ENCODE measurements around the gene GNB1L.

GNB1L gene

GRCh38 chr22:19774628-19775027 is 80.0 kb downstream of the GNB1L start:
- H3K4me3 ChIP-seq (ENCODE audit: low read depth in 1 of 2, low read length in 2 of 2) = no peak overlapping the region
- no peak overlapping the region for H3K27ac ChIP-seq (ENCODE audit: low read depth, low read length)
- no peak overlapping the region for H3K9ac ChIP-seq (ENCODE audit: low read depth in 1 of 2, low read length in 2 of 2)
- no peaks in the 10 kb centered on the region for H3K9me3 ChIP-seq (ENCODE audit: control insufficient read depth in 1 of 2, low read length in 2 of 2)
- no peaks in the 10 kb centered on the region for H3K36me3 ChIP-seq (ENCODE audit: control insufficient read depth in 1 of 2, insufficient read depth in 2 of 2, low read length in 2 of 2)
- peaks cover 39 to 40% of the 10 kb centered on the region in 2 donors for H3K27me3 ChIP-seq (ENCODE audit: control insufficient read depth in 1 of 2, insufficient read depth in 2 of 2, low read length in 2 of 2)
- H3K4me1 ChIP-seq (ENCODE audit: control insufficient read depth in 1 of 2, insufficient read depth in 2 of 2, low read length in 2 of 2) = peaks cover 0 to 3% of the 10 kb centered on the region in 2 donors

GRCh38 chr22:19773470-19774040 is 81.1 kb downstream of the GNB1L start:
- Histone ChIP-seq H3K9me3 (ENCODE audit: control insufficient read depth in 1 of 2, low read length in 2 of 2) (no peaks in the 10 kb centered on the region), H3K36me3 (ENCODE audit: control insufficient read depth in 1 of 2, insufficient read depth in 2 of 2, low read length in 2 of 2) (no peaks in the 10 kb centered on the region), H3K4me3 (ENCODE audit: low read depth in 1 of 2, low read length in 2 of 2) (no peak overlapping the region), H3K4me1 (ENCODE audit: control insufficient read depth in 1 of 2, insufficient read depth in 2 of 2, low read length in 2 of 2) (peaks cover 0 to 4% of the 10 kb centered on the region in 2 donors), H3K9ac (ENCODE audit: low read depth in 1 of 2, low read length in 2 of 2) (no peak overlapping the region), H3K27ac (ENCODE audit: low read depth, low read length) (no peak overlapping the region), H3K27me3 (ENCODE audit: control insufficient read depth in 1 of 2, insufficient read depth in 2 of 2, low read length in 2 of 2) (peaks cover 49 to 50% of the 10 kb centered on the region in 2 donors)

- Histone ChIP-seq H3K9me3 (ENCODE audit: control insufficient read depth in 1 of 2, low read length in 2 of 2) (no peaks in the 10 kb centered on the region), H3K27me3 (ENCODE audit: control insufficient read depth in 1 of 2, insufficient read depth in 2 of 2, low read length in 2 of 2) (peaks cover 55 to 57% of the 10 kb centered on the region in 2 donors), H3K4me1 (ENCODE audit: control insufficient read depth in 1 of 2, insufficient read depth in 2 of 2, low read length in 2 of 2) (peaks cover 5 to 6% of the 10 kb centered on the region in 2 donors), H3K36me3 (ENCODE audit: control insufficient read depth in 1 of 2, insufficient read depth in 2 of 2, low read length in 2 of 2) (no peaks in the 10 kb centered on the region), H3K27ac (ENCODE audit: low read depth, low read length) (no peak overlapping the region), H3K4me3 (ENCODE audit: low read depth in 1 of 2, low read length in 2 of 2) (no peak overlapping the region), H3K9ac (ENCODE audit: low read depth in 1 of 2, low read length in 2 of 2) (no peak overlapping the region)
These were observed 81.8 kb downstream of the GNB1L start for GRCh38 chr22:19772673-19773469.

GRCh38 chr22:19772422-19772672 is 82.3 kb downstream of the GNB1L start:
- Histone ChIP-seq H3K9ac (ENCODE audit: low read depth in 1 of 2, low read length in 2 of 2) (no peak overlapping the region), H3K4me1 (ENCODE audit: control insufficient read depth in 1 of 2, insufficient read depth in 2 of 2, low read length in 2 of 2) (peaks cover 10% of the 10 kb centered on the region in 2 donors), H3K27ac (ENCODE audit: low read depth, low read length) (no peak overlapping the region), H3K36me3 (ENCODE audit: control insufficient read depth in 1 of 2, insufficient read depth in 2 of 2, low read length in 2 of 2) (no peaks in the 10 kb centered on the region), H3K27me3 (ENCODE audit: control insufficient read depth in 1 of 2, insufficient read depth in 2 of 2, low read length in 2 of 2) (peaks cover 61 to 62% of the 10 kb centered on the region in 2 donors), H3K9me3 (ENCODE audit: control insufficient read depth in 1 of 2, low read length in 2 of 2) (no peaks in the 10 kb centered on the region), H3K4me3 (ENCODE audit: low read depth in 1 of 2, low read length in 2 of 2) (no peak overlapping the region)

DNA sequence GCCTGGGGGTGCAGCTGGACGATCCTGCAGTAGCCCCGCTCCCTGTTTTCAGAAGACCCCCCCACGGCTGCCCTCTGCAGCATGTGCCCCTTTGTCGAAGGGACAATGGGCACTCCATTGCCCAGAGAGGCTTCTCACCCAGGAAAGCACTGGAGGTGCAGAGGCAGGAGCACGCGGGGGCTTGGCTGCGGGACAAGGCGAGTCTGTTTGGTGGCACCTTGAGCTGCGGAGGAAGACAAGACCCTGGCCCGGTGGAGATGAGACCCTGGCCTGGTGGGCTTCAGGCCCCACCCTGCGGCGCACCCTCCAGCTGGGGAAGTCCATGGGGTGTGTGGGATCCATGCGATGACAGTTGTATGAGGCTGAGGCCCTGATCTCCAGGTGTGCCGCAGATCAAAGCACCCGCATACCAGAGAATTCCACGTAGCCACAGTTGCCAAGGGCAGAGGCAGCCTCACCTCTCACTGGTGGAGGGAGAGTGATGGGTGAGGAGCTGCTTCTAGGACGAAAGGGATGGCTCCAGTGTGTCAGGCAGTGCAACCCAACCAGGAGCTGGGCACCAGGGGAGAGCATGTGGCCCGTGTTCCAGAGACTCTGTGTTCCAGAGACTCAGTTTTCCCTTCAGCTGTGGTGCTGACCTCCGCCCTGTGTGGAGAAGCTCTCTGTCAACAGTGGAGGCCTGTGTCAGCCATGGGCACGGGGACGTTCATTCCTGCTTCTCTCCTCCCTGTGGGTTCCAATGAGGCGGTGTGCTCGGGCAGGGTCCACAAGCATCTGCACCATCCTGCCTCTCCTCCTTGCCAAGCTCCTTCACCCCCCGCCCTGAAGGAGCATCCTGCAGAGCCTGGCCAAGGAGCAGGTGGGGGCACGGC is 84.1 kb downstream of the GNB1L start:
- peaks cover 68 to 75% of the 10 kb centered on the region in 2 donors for H3K27me3 ChIP-seq (ENCODE audit: control insufficient read depth in 1 of 2, insufficient read depth in 2 of 2, low read length in 2 of 2)
- H3K4me3 ChIP-seq (ENCODE audit: low read depth in 1 of 2, low read length in 2 of 2) = no peak overlapping the region
- peaks cover 10% of the 10 kb centered on the region in 2 donors for H3K4me1 ChIP-seq (ENCODE audit: control insufficient read depth in 1 of 2, insufficient read depth in 2 of 2, low read length in 2 of 2)
- H3K36me3 ChIP-seq (ENCODE audit: control insufficient read depth in 1 of 2, insufficient read depth in 2 of 2, low read length in 2 of 2) = no peaks in the 10 kb centered on the region
- H3K9ac ChIP-seq (ENCODE audit: low read depth in 1 of 2, low read length in 2 of 2) = no peak overlapping the region
- H3K27ac ChIP-seq (ENCODE audit: low read depth, low read length) = no peak overlapping the region
- no peaks in the 10 kb centered on the region for H3K9me3 ChIP-seq (ENCODE audit: control insufficient read depth in 1 of 2, low read length in 2 of 2)

- H3K27me3 ChIP-seq (ENCODE audit: control insufficient read depth in 1 of 2, insufficient read depth in 2 of 2, low read length in 2 of 2) = peaks cover 80 to 87% of the 10 kb centered on the region in 2 donors
- H3K4me1 ChIP-seq (ENCODE audit: control insufficient read depth in 1 of 2, insufficient read depth in 2 of 2, low read length in 2 of 2) = peaks cover 10% of the 10 kb centered on the region in 2 donors
- H3K4me3 ChIP-seq (ENCODE audit: low read depth in 1 of 2, low read length in 2 of 2) = no peak overlapping the region
- no peak overlapping the region for H3K27ac ChIP-seq (ENCODE audit: low read depth, low read length)
- H3K9ac ChIP-seq (ENCODE audit: low read depth in 1 of 2, low read length in 2 of 2) = no peak overlapping the region
- H3K36me3 ChIP-seq (ENCODE audit: control insufficient read depth in 1 of 2, insufficient read depth in 2 of 2, low read length in 2 of 2) = no peaks in the 10 kb centered on the region
- no peaks in the 10 kb centered on the region for H3K9me3 ChIP-seq (ENCODE audit: control insufficient read depth in 1 of 2, low read length in 2 of 2)
These were observed 85.3 kb downstream of the GNB1L start for GRCh38 chr22:19769393-19769715.

- Histone ChIP-seq H3K4me1 (ENCODE audit: control insufficient read depth in 1 of 2, insufficient read depth in 2 of 2, low read length in 2 of 2) (peaks cover 7 to 10% of the 10 kb centered on the region in 2 donors), H3K27me3 (ENCODE audit: control insufficient read depth in 1 of 2, insufficient read depth in 2 of 2, low read length in 2 of 2) (peaks cover 81 to 90% of the 10 kb centered on the region in 2 donors), H3K36me3 (ENCODE audit: control insufficient read depth in 1 of 2, insufficient read depth in 2 of 2, low read length in 2 of 2) (no peaks in the 10 kb centered on the region), H3K4me3 (ENCODE audit: low read depth in 1 of 2, low read length in 2 of 2) (no peak overlapping the region), H3K9ac (ENCODE audit: low read depth in 1 of 2, low read length in 2 of 2) (no peak overlapping the region), H3K27ac (ENCODE audit: low read depth, low read length) (no peak overlapping the region), H3K9me3 (ENCODE audit: control insufficient read depth in 1 of 2, low read length in 2 of 2) (no peaks in the 10 kb centered on the region)
These were observed 87.0 kb downstream of the GNB1L start for GRCh38 chr22:19767427-19768341.

DNA sequence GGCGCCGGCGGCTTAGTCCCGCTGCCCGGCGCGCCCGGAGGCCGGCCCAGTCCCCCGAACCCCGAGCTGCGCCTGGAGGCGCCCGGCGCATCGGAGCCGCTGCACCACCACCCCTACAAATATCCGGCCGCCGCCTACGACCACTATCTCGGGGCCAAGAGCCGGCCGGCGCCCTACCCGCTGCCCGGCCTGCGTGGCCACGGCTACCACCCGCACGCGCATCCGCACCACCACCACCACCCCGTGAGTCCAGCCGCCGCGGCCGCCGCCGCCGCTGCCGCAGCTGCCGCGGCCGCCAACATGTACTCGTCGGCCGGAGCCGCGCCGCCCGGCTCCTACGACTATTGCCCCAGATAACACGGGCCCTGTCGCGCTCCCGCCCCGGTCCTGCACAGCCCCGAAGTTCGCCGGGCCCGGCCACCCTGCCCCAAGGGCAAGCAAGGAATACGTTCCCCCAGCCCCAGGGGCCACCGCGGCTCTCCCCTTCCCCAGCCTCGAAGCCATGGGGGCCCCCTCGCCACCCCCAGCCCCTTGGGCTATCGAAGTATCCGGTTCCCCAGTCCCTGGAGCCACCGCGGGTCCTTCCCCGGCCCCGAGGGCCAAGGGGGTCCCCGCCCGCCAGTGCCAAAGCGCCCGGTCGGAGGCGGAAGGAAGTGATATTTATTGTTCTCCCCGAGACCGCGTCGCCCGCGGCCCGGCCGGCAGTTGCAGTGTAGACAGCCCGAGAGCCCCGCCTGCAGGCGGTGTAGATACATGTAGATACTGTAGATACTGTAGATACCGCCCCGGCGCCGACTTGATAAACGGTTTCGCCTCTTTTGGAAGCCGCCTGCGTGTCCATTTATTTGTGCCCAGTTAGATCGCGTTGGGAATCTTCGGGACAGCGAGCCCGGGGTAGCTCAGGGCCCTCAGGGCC is 87.9 kb downstream of the GNB1L start:
- peaks cover 86 to 94% of the 10 kb centered on the region in 2 donors for H3K27me3 ChIP-seq (ENCODE audit: control insufficient read depth in 1 of 2, insufficient read depth in 2 of 2, low read length in 2 of 2)
- H3K4me3 ChIP-seq (ENCODE audit: low read depth in 1 of 2, low read length in 2 of 2) = no peak overlapping the region

GRCh38 chr22:19766240-19766510 is 88.5 kb downstream of the GNB1L start:
- no peak overlapping the region for H3K9ac ChIP-seq (ENCODE audit: low read depth in 1 of 2, low read length in 2 of 2)
- H3K4me1 ChIP-seq (ENCODE audit: control insufficient read depth in 1 of 2, insufficient read depth in 2 of 2, low read length in 2 of 2) = peaks cover 7 to 10% of the 10 kb centered on the region in 2 donors
- H3K9me3 ChIP-seq (ENCODE audit: control insufficient read depth in 1 of 2, low read length in 2 of 2) = no peaks in the 10 kb centered on the region
- H3K4me3 ChIP-seq (ENCODE audit: low read depth in 1 of 2, low read length in 2 of 2) = no peak overlapping the region
- no peak overlapping the region for H3K27ac ChIP-seq (ENCODE audit: low read depth, low read length)
- H3K27me3 ChIP-seq (ENCODE audit: control insufficient read depth in 1 of 2, insufficient read depth in 2 of 2, low read length in 2 of 2) = peaks cover 82 to 92% of the 10 kb centered on the region in 2 donors
- no peaks in the 10 kb centered on the region for H3K36me3 ChIP-seq (ENCODE audit: control insufficient read depth in 1 of 2, insufficient read depth in 2 of 2, low read length in 2 of 2)

More for the DNA sequence above, 87.9 kb downstream of the GNB1L start:
- Histone ChIP-seq H3K9ac (ENCODE audit: low read depth in 1 of 2, low read length in 2 of 2) (no peak overlapping the region), H3K27ac (ENCODE audit: low read depth, low read length) (no peak overlapping the region), H3K36me3 (ENCODE audit: control insufficient read depth in 1 of 2, insufficient read depth in 2 of 2, low read length in 2 of 2) (no peaks in the 10 kb centered on the region), H3K9me3 (ENCODE audit: control insufficient read depth in 1 of 2, low read length in 2 of 2) (no peaks in the 10 kb centered on the region), H3K4me1 (ENCODE audit: control insufficient read depth in 1 of 2, insufficient read depth in 2 of 2, low read length in 2 of 2) (peaks cover 7 to 10% of the 10 kb centered on the region in 2 donors)
